Central memory CD8-positive, alpha-beta T cell (primary cell): ENCODE results near the gene DNAH8.

Source experiments
- ATAC-seq: fragments of 150-1000 bp; cut with Tn5 transposase; replicated peaks from 2 replicates; pipeline ENCODE4 v1.10.0; 2022; ENCODE audit warnings: mild to moderate bottlenecking, moderate FRiP score, moderate number of reproducible peaks; ENCODE audit not compliant: poor library complexity, severe bottlenecking; ENCODE audit errors: extremely low read depth
- DNase-seq, 2 donors: peaks; one replicate each; pipeline ENCODE4 v3.0.0; 2021; ENCODE audit warnings: low spot score in 2 of 2
- H3K27ac Mint-ChIP-seq: one replicate; pipeline ENCODE4 v1.8.0; 2022; ENCODE audit warnings: low read depth, mild to moderate bottlenecking, moderate library complexity, mixed read lengths
- H3K27me3 Mint-ChIP-seq: one replicate; pipeline ENCODE4 v1.8.0; 2022; ENCODE audit warnings: mixed read lengths
- H3K36me3 Mint-ChIP-seq: one replicate; pipeline ENCODE4 v1.8.0; 2022; ENCODE audit warnings: mild to moderate bottlenecking, moderate library complexity, mixed read lengths; ENCODE audit not compliant: insufficient read depth
- H3K4me1 Mint-ChIP-seq: one replicate; pipeline ENCODE4 v1.8.0; 2022; ENCODE audit warnings: mixed read lengths
- H3K4me3 Mint-ChIP-seq: one replicate; pipeline ENCODE4 v1.8.0; 2022; ENCODE audit warnings: mild to moderate bottlenecking, moderate library complexity, mixed read lengths
- H3K9me3 Mint-ChIP-seq: one replicate; pipeline ENCODE4 v1.8.0; 2022; ENCODE audit warnings: mixed read lengths

Gene DNAH8

GRCh38 chr6:38845931-38846330, 130.8 kb downstream of the DNAH8 start:
- Mint-ChIP-seq H3K4me3 (no peak overlapping the region), H3K27me3 (peaks cover 8% of the 10 kb centered on the region), H3K4me1 (no peaks in the 10 kb centered on the region), H3K36me3 (no peaks in the 10 kb centered on the region), H3K9me3 (no peaks in the 10 kb centered on the region), H3K27ac (no peak overlapping the region)
- DNase-seq = no peak
- no peak for ATAC-seq

- ATAC-seq = no peak
Observed at GRCh38 chr6:38846361-38846760, 131.2 kb downstream of the DNAH8 start.

GRCh38 chr6:38846844-38847243, 131.7 kb downstream of the DNAH8 start:
- H3K4me3 Mint-ChIP-seq = no peak overlapping the region
- no peaks in the 10 kb centered on the region for H3K4me1 Mint-ChIP-seq
- ATAC-seq = no peak
- no peak overlapping the region for H3K27ac Mint-ChIP-seq
- DNase-seq = no peak
- H3K27me3 Mint-ChIP-seq = peaks cover 17% of the 10 kb centered on the region
- H3K36me3 Mint-ChIP-seq = no peaks in the 10 kb centered on the region
- H3K9me3 Mint-ChIP-seq = no peaks in the 10 kb centered on the region

More at GRCh38 chr6:38846361-38846760, 131.2 kb downstream of the DNAH8 start:
- Mint-ChIP-seq H3K9me3 (no peaks in the 10 kb centered on the region), H3K27ac (no peak overlapping the region), H3K36me3 (no peaks in the 10 kb centered on the region), H3K4me3 (no peak overlapping the region), H3K4me1 (no peaks in the 10 kb centered on the region), H3K27me3 (peaks cover 12% of the 10 kb centered on the region)
- DNase-seq = no peak

- peaks cover 24% of the 10 kb centered on the region for H3K27me3 Mint-ChIP-seq
- no peaks in the 10 kb centered on the region for H3K9me3 Mint-ChIP-seq
- no peak overlapping the region for H3K27ac Mint-ChIP-seq
- no peaks in the 10 kb centered on the region for H3K36me3 Mint-ChIP-seq
- no peak overlapping the region for H3K4me3 Mint-ChIP-seq
- no peak for ATAC-seq
- no peak for DNase-seq
- H3K4me1 Mint-ChIP-seq = no peaks in the 10 kb centered on the region
Observed at GRCh38 chr6:38847497-38847896, 132.4 kb downstream of the DNAH8 start.

- no peaks in the 10 kb centered on the region for H3K36me3 Mint-ChIP-seq
- no peak overlapping the region for H3K27ac Mint-ChIP-seq
- H3K9me3 Mint-ChIP-seq = no peaks in the 10 kb centered on the region
- H3K4me1 Mint-ChIP-seq = no peaks in the 10 kb centered on the region
- no peak for ATAC-seq
- no peak for DNase-seq
- H3K27me3 Mint-ChIP-seq = peaks cover 25% of the 10 kb centered on the region
- no peak overlapping the region for H3K4me3 Mint-ChIP-seq
Observed at GRCh38 chr6:38848760-38849159, 133.6 kb downstream of the DNAH8 start.

GRCh38 chr6:38852215-38852614, 137.1 kb downstream of the DNAH8 start:
- Mint-ChIP-seq H3K27me3 (peaks cover 25% of the 10 kb centered on the region), H3K27ac (no peak overlapping the region), H3K4me3 (no peak overlapping the region), H3K9me3 (no peaks in the 10 kb centered on the region), H3K4me1 (no peaks in the 10 kb centered on the region), H3K36me3 (no peaks in the 10 kb centered on the region)
- no peak for ATAC-seq
- DNase-seq = no peak

DNA sequence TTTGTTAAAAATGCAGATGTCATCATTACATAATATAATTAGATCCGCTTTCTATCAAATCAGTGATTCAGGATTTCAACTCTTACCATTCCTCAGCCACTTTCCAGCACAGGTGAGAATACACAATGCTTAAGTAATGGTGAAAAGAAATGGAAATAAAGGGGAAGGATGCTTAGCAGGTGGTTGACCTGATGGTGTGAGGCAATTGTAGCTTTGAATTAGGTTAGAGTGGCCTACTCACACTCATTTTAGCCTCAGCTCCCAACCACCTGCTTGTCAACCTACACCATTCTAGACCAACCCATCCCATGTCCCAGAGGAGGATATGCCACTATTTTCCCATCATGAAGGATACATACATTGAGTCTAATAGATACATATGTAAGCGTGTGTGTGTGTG, 138.1 kb downstream of the DNAH8 start:
- DNase-seq (no peak), ATAC-seq (no peak)
- peaks cover 25% of the 10 kb centered on the region for H3K27me3 Mint-ChIP-seq
- H3K4me3 Mint-ChIP-seq = no peak overlapping the region
- no peaks in the 10 kb centered on the region for H3K9me3 Mint-ChIP-seq
- no peak overlapping the region for H3K27ac Mint-ChIP-seq
- H3K4me1 Mint-ChIP-seq = no peaks in the 10 kb centered on the region
- H3K36me3 Mint-ChIP-seq = no peaks in the 10 kb centered on the region

- DNase-seq = no peak
- peaks cover 11% of the 10 kb centered on the region for H3K27me3 Mint-ChIP-seq
- H3K4me1 Mint-ChIP-seq = no peaks in the 10 kb centered on the region
- no peak for ATAC-seq
- H3K9me3 Mint-ChIP-seq = no peaks in the 10 kb centered on the region
- no peak overlapping the region for H3K4me3 Mint-ChIP-seq
- no peak overlapping the region for H3K27ac Mint-ChIP-seq
- H3K36me3 Mint-ChIP-seq = no peaks in the 10 kb centered on the region
Observed at GRCh38 chr6:38856492-38856891, 141.4 kb downstream of the DNAH8 start.

GRCh38 chr6:38857815-38858214, 142.7 kb downstream of the DNAH8 start:
- H3K27me3 Mint-ChIP-seq = peaks cover 12% of the 10 kb centered on the region
- H3K9me3 Mint-ChIP-seq = no peaks in the 10 kb centered on the region
- no peak overlapping the region for H3K27ac Mint-ChIP-seq
- H3K4me3 Mint-ChIP-seq = no peak overlapping the region
- DNase-seq (no peak), ATAC-seq (no peak)
- no peaks in the 10 kb centered on the region for H3K4me1 Mint-ChIP-seq
- H3K36me3 Mint-ChIP-seq = no peaks in the 10 kb centered on the region

GRCh38 chr6:38860041-38860440, 144.9 kb downstream of the DNAH8 start:
- H3K4me3 Mint-ChIP-seq = no peak overlapping the region
- no peaks in the 10 kb centered on the region for H3K9me3 Mint-ChIP-seq
- no peak for DNase-seq
- ATAC-seq = no peak
- H3K27ac Mint-ChIP-seq = no peak overlapping the region
- peaks cover 23% of the 10 kb centered on the region for H3K27me3 Mint-ChIP-seq
- H3K4me1 Mint-ChIP-seq = no peaks in the 10 kb centered on the region
- H3K36me3 Mint-ChIP-seq = no peaks in the 10 kb centered on the region

GRCh38 chr6:38861926-38862401, 146.9 kb downstream of the DNAH8 start:
- H3K27ac Mint-ChIP-seq = no peak overlapping the region
- no peak for DNase-seq
- no peak overlapping the region for H3K4me3 Mint-ChIP-seq
- no peaks in the 10 kb centered on the region for H3K4me1 Mint-ChIP-seq
- H3K27me3 Mint-ChIP-seq = peaks cover 23% of the 10 kb centered on the region
- no peaks in the 10 kb centered on the region for H3K36me3 Mint-ChIP-seq
- no peaks in the 10 kb centered on the region for H3K9me3 Mint-ChIP-seq
- ATAC-seq = no peak

GRCh38 chr6:38865521-38866174, 150.5 kb downstream of the DNAH8 start:
- no peaks in the 10 kb centered on the region for H3K9me3 Mint-ChIP-seq
- H3K4me3 Mint-ChIP-seq = no peak overlapping the region
- H3K27ac Mint-ChIP-seq = no peak overlapping the region
- DNase-seq (no peak), ATAC-seq (no peak)
- no peaks in the 10 kb centered on the region for H3K4me1 Mint-ChIP-seq
- no peaks in the 10 kb centered on the region for H3K36me3 Mint-ChIP-seq
- H3K27me3 Mint-ChIP-seq = peaks cover 41% of the 10 kb centered on the region

DNA sequence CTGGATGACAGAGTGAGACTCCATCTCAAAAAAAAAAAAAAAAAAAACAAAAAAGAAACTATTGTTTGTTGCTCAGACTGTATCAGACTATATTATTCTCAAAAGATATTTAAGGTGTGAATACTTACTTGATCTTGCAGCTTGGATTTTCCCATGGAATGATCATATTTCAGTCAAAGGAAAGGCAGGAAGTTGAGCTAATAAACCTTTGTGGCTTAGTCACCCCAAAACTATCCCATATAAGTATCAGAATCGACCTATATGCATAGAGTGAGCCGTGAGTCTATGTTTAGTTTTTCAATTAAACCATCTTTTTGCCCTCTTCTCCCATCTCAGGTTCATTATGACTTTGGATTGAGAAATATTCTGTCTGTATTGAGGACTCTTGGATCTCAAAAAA, 152.6 kb downstream of the DNAH8 start:
- H3K4me3 Mint-ChIP-seq = no peak overlapping the region
- H3K27ac Mint-ChIP-seq = no peak overlapping the region
- DNase-seq (no peak), ATAC-seq (no peak)
- H3K36me3 Mint-ChIP-seq = no peaks in the 10 kb centered on the region
- H3K9me3 Mint-ChIP-seq = no peaks in the 10 kb centered on the region
- H3K27me3 Mint-ChIP-seq = peaks cover 33% of the 10 kb centered on the region
- H3K4me1 Mint-ChIP-seq = peaks cover 4% of the 10 kb centered on the region
